ENCODE results near the gene ZNF407. TPM values are rescaled to one million over a fixed set of nuclear protein-coding genes. Genes with fewer than 3 reads are reported as not detected.

ZNF407 gene
- total RNA-seq, 1 donor from 2014 or later, result 14.2 TPM

GRCh38 chr18:74724186-74724585 lies 126.5 kb downstream of the ZNF407 start:
- Mint-ChIP-seq H3K27me3 (ENCODE audit: unreplicated experiment) (no peaks in the 10 kb centered on the region), H3K4me3 (ENCODE audit: unreplicated experiment) (no peak overlapping the region), H3K27ac (ENCODE audit: unreplicated experiment) (no peak overlapping the region), H3K9me3 (ENCODE audit: unreplicated experiment) (peaks cover 10% of the 10 kb centered on the region), H3K36me3 (ENCODE audit: unreplicated experiment) (peaks cover 11% of the 10 kb centered on the region), H3K4me1 (ENCODE audit: unreplicated experiment) (no peaks in the 10 kb centered on the region)
- DNase-seq (ENCODE audit: extremely low spot score, unreplicated experiment), result no peak
- no peak for TF ChIP-seq CTCF (IDR thresholded peaks at IDR 0.05)

GRCh38 chr18:74725690-74726089 lies 128.0 kb downstream of the ZNF407 start:
- peaks cover 9% of the 10 kb centered on the region for H3K36me3 Mint-ChIP-seq (ENCODE audit: unreplicated experiment)
- no peak for DNase-seq (ENCODE audit: extremely low spot score, unreplicated experiment)
- TF ChIP-seq CTCF (IDR thresholded peaks at IDR 0.05), result no peak
- no peak overlapping the region for H3K4me3 Mint-ChIP-seq (ENCODE audit: unreplicated experiment)
- no peaks in the 10 kb centered on the region for H3K27me3 Mint-ChIP-seq (ENCODE audit: unreplicated experiment)
- peaks cover 5% of the 10 kb centered on the region for H3K9me3 Mint-ChIP-seq (ENCODE audit: unreplicated experiment)
- no peak overlapping the region for H3K27ac Mint-ChIP-seq (ENCODE audit: unreplicated experiment)
- no peaks in the 10 kb centered on the region for H3K4me1 Mint-ChIP-seq (ENCODE audit: unreplicated experiment)

GRCh38 chr18:74728586-74728985 lies 130.9 kb downstream of the ZNF407 start:
- no peak overlapping the region for H3K27ac Mint-ChIP-seq (ENCODE audit: unreplicated experiment)
- no peaks in the 10 kb centered on the region for H3K9me3 Mint-ChIP-seq (ENCODE audit: unreplicated experiment)
- no peak for DNase-seq (ENCODE audit: extremely low spot score, unreplicated experiment)
- H3K4me3 Mint-ChIP-seq (ENCODE audit: unreplicated experiment), result no peak overlapping the region
- H3K4me1 Mint-ChIP-seq (ENCODE audit: unreplicated experiment), result peaks cover 5% of the 10 kb centered on the region
- peaks cover 7% of the 10 kb centered on the region for H3K36me3 Mint-ChIP-seq (ENCODE audit: unreplicated experiment)
- no peaks in the 10 kb centered on the region for H3K27me3 Mint-ChIP-seq (ENCODE audit: unreplicated experiment)
- TF ChIP-seq CTCF (IDR thresholded peaks at IDR 0.05), result no peak

GRCh38 chr18:74731097-74731496 lies 133.4 kb downstream of the ZNF407 start:
- no peak for TF ChIP-seq CTCF (IDR thresholded peaks at IDR 0.05)
- no peaks in the 10 kb centered on the region for H3K9me3 Mint-ChIP-seq (ENCODE audit: unreplicated experiment)
- no peak overlapping the region for H3K4me3 Mint-ChIP-seq (ENCODE audit: unreplicated experiment)
- H3K4me1 Mint-ChIP-seq (ENCODE audit: unreplicated experiment), result peaks cover 5% of the 10 kb centered on the region
- DNase-seq (ENCODE audit: extremely low spot score, unreplicated experiment), result no peak
- H3K36me3 Mint-ChIP-seq (ENCODE audit: unreplicated experiment), result peaks cover 7% of the 10 kb centered on the region
- no peak overlapping the region for H3K27ac Mint-ChIP-seq (ENCODE audit: unreplicated experiment)
- H3K27me3 Mint-ChIP-seq (ENCODE audit: unreplicated experiment), result no peaks in the 10 kb centered on the region

- TF ChIP-seq CTCF (IDR thresholded peaks at IDR 0.05), result no peak
- Mint-ChIP-seq H3K9me3 (ENCODE audit: unreplicated experiment) (no peaks in the 10 kb centered on the region), H3K36me3 (ENCODE audit: unreplicated experiment) (peaks cover 7% of the 10 kb centered on the region), H3K27ac (ENCODE audit: unreplicated experiment) (no peak overlapping the region), H3K4me3 (ENCODE audit: unreplicated experiment) (no peak overlapping the region), H3K4me1 (ENCODE audit: unreplicated experiment) (peaks cover 5% of the 10 kb centered on the region), H3K27me3 (ENCODE audit: unreplicated experiment) (no peaks in the 10 kb centered on the region)
- DNase-seq (ENCODE audit: extremely low spot score, unreplicated experiment), result no peak
These were observed 134.7 kb downstream of the ZNF407 start for GRCh38 chr18:74732380-74732779.
